Psoas muscle (tissue), 8 donors: ENCODE results near the gene TSGA10. TPM values are rescaled to one million over a fixed set of nuclear protein-coding genes. Genes with fewer than 3 reads are reported as not detected.

Source experiments
- ATAC-seq, 4 donors: fragments of 200-7000 bp; cut with Tn5 transposase; one replicate each; pipeline ENCODE4 v1.9.1; 2020; ENCODE audit warnings: moderate library complexity in 3 of 4, mild to moderate bottlenecking in 2 of 4
- DNase-seq, 2 donors: peaks; one replicate each; pipeline ENCODE4 v3.0.0-alpha.2; 2020
- H3K27ac ChIP-seq: fragments of 200-600 bp; one replicate; pipeline ENCODE4 v1.8.0; 2022
- H3K27me3 ChIP-seq, 3 donors: fragments of 200-600 bp in 1 of 3; one replicate each; pipeline versions ENCODE4 v1.6.1 to v1.8.0; 2013 to 2022; ENCODE audit warnings: low read length in 2 of 3, mild to moderate bottlenecking in 2 of 3, moderate library complexity in 1 of 3; ENCODE audit not compliant: insufficient read depth in 3 of 3
- H3K36me3 ChIP-seq, 2 donors: fragments of 200-600 bp in 1 of 2; one replicate each; pipeline versions ENCODE4 v1.6.1 to v1.8.0; 2013 to 2022; ENCODE audit warnings: low read depth in 1 of 2, mild to moderate bottlenecking in 1 of 2, moderate library complexity in 1 of 2; ENCODE audit not compliant: insufficient read depth in 1 of 2
- H3K4me1 ChIP-seq: fragments of 200-600 bp; one replicate; pipeline ENCODE4 v1.8.0; 2022
- H3K4me3 ChIP-seq: fragments of 200-600 bp; one replicate; pipeline ENCODE4 v1.8.0; 2022; ENCODE audit warnings: mild to moderate bottlenecking
- H3K9me3 ChIP-seq: fragments of 200-600 bp; one replicate; pipeline ENCODE4 v1.8.0; 2022
- CTCF ChIP-seq: fragments of 200-600 bp; IDR thresholded peaks from one replicate; pipeline ENCODE4 v1.8.0; 2022; ENCODE audit warnings: antibody characterized with exemption
- WGBS, 3 donors: extraction: QIAGEN DNeasy Blood & Tissue Kit; methylation state at CpG; one replicate each; pipeline versions ENCODE4 v1.1.6 to v1.1.7; 2013; 5-methylcytosine and 5-hydroxymethylcytosine counted together
- intact Hi-C, 2 donors: fragments of 100-400 bp; cut with DNase I; formaldehyde crosslinking; loops; one replicate each; pipeline versions ENCODE4 v1.11.0 to v1.14.2; 2022
- polyA plus RNA-seq, 3 donors: library from polyadenylated mRNA; stranded (reverse); fragments of 200-250 nt; gene quantifications; one replicate each; pipeline ENCODE4 v1.2.3, GENCODE V29; 2013
- total RNA-seq, 4 donors: library from RNA; stranded (reverse); fragmentation: NEBNext Ultra II Directional in 2 of 4; extraction: Animal tissue kit (Norgen Biotek cat#: 25700) in 2 of 4; gene quantifications; one replicate each; pipeline versions ENCODE4 v1.2.1 to v1.2.4, GENCODE V29; 2021 to 2023
- donor health status: healthy with polysubstance abuse.
- donor health status: DM: no; HTN: no; CAD: no; lungs with moderate emphysema.
- donor health status: Bipolar disorder and iron deficiency.
- donor health status: healthy.
- donor health status: DM: yes; HTN: yes; CAD: no.
- donor health status: DM: no; HTN: no; CAD: no.
- donor health status: DM: no; HTN: no; CAD: no.
- donor health status: DM: yes; HTN: yes; CAD: no.

The TSGA10 gene
- total and polyA plus RNA-seq, 7 donors, result 0.08 to 3.7 (median 1.8) TPM

DNA sequence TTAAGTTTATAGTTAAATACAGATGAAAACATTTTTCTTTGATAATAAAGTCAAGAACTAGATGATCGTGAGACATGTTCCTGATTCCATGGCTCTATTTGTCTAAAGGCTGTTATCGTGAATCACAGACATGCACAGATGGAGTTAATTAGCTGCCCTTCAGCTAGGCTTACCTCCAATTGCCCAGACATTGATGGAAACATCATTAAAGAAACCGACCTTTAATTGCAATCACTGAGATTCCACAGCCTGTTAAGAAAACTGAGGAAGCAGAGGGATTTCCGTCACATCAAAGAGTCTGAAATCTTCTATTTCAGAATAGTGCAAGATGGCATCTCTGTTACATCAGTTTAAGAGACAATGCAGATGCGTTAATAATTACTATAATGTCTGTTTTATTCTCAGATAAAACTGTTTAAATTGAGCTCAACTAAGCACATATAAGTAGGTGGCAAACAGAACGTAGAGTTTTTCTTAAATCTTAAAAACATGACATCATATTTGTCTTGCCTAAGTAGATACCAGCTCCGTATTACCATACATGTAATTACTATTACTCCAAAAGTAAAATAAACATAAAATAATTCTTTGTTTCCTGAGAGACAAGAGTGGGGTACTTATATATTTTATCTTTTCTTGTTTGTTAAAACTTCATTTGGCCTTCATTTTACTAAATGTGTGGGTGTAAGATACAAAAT, 194.8 kb downstream of the TSGA10 start:
- DNase-seq (no peak), ATAC-seq (no peak)
- H3K27ac ChIP-seq, result no peak overlapping the region
- intact Hi-C loops, result no loop called here
- H3K36me3 ChIP-seq, result no peaks in the 10 kb centered on the region
- H3K4me1 ChIP-seq, result no peaks in the 10 kb centered on the region
- H3K27me3 ChIP-seq, result no peaks in the 10 kb centered on the region
- no peak overlapping the region for H3K4me3 ChIP-seq
- 52 to 59% (median 58%) methylated on average over 7 of the region's 7 CpGs for WGBS, 3 donors
- TF ChIP-seq CTCF, result no peak
- peaks cover 7% of the 10 kb centered on the region for H3K9me3 ChIP-seq

DNA sequence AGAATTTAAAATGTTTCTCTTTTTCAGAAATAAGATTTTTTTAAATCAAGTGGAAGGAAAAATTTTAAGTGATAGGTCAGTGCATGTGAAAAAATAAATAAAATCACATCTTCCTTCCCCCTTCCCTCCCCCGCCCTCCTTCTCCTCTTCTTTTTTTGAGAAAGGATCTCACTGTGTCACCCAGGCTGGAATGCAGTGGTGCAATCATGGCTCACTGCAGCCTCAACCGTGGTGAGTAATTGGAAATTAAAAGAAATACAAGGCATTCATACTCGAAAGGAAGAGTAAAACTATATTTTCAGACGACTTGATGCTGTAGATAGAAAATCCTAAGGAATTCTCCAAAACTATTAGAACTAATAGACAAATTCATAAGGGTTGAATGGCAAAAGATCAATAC, 201.8 kb downstream of the TSGA10 start:
- intact Hi-C loops, result no loop called here
- Histone ChIP-seq H3K4me3 (no peak overlapping the region), H3K36me3 (no peaks in the 10 kb centered on the region), H3K4me1 (no peaks in the 10 kb centered on the region), H3K9me3 (no peaks in the 10 kb centered on the region), H3K27ac (no peak overlapping the region), H3K27me3 (peaks cover 0 to 14% (median under 1%) of the 10 kb centered on the region in 3 donors)
- TF ChIP-seq CTCF, result no peak
- WGBS, 3 donors, result 66 to 72% (median 70%) methylated on average over 4 of the region's 4 CpGs
- ATAC-seq, result no peak
- DNase-seq, result no peak

- WGBS, 3 donors, result 65 to 74% (median 69%) methylated on average over 5 of the region's 5 CpGs
- TF ChIP-seq CTCF, result no peak
These were observed 205.6 kb downstream of the TSGA10 start for GRCh38 chr2:98948956-98949739.

GRCh38 chr2:98947554-98947953, 207.2 kb downstream of the TSGA10 start:
- WGBS, 3 donors, result 74 to 78% (median 78%) methylated on average over 8 of the region's 8 CpGs
- Histone ChIP-seq H3K4me1 (no peaks in the 10 kb centered on the region), H3K9me3 (no peaks in the 10 kb centered on the region), H3K27ac (no peak overlapping the region), H3K27me3 (peaks cover 0 to 12% (median 2%) of the 10 kb centered on the region in 3 donors), H3K36me3 (no peaks in the 10 kb centered on the region), H3K4me3 (no peak overlapping the region)
- no peak for TF ChIP-seq CTCF
- ATAC-seq (no peak), DNase-seq (no peak)
- intact Hi-C loops, result no loop called here

More at GRCh38 chr2:98948956-98949739, 205.6 kb downstream of the TSGA10 start:
- Histone ChIP-seq H3K27ac (no peak overlapping the region), H3K36me3 (no peaks in the 10 kb centered on the region), H3K4me1 (no peaks in the 10 kb centered on the region), H3K27me3 (peaks cover 0 to 14% (median 2%) of the 10 kb centered on the region in 3 donors), H3K4me3 (no peak overlapping the region), H3K9me3 (no peaks in the 10 kb centered on the region)
- ATAC-seq, result no peak
- intact Hi-C loops, result no loop called here
- no peak for DNase-seq

Other genes starting within 250 kb of the TSGA10 start
- 1 to 10 TPM; 1.6 to 2.8 (median 2.4) TPM for gene CRACDL, start 218.7 kb downstream of the TSGA10 start, total RNA-seq
- 1 to 10 TPM in 2 of 3 donors, under 1 TPM in 1; 0.97 to 3.1 (median 1.9) TPM for gene CRACDL, start 218.7 kb downstream of the TSGA10 start, polyA plus RNA-seq
- not detected for gene C2orf15, start 13.2 kb downstream of the TSGA10 start, total RNA-seq
- under 1 TPM in 2 of 3 donors, not detected in 1; 0.05 to 0.16 TPM for gene C2orf15, start 13.2 kb downstream of the TSGA10 start, polyA plus RNA-seq
- 1 to 10 TPM; 6.7 to 8.9 (median 7.7) TPM for gene LIPT1, start within 50 bp of the TSGA10 start, total RNA-seq
- gene LIPT1, start within 50 bp of the TSGA10 start, polyA plus RNA-seq, result 10 to 100 TPM in 1 of 3 donors, 1 to 10 TPM in 2; 9.6 to 11.3 (median 9.7) TPM
- 10 to 100 TPM in 1 of 4 donors, 1 to 10 TPM in 3; 6.8 to 10.5 (median 8.6) TPM for gene MITD1, start 26.1 kb upstream of the TSGA10 start, total RNA-seq
- 10 to 100 TPM in 2 of 3 donors, 1 to 10 TPM in 1; 9.9 to 22.5 (median 19.0) TPM for gene MITD1, start 26.1 kb upstream of the TSGA10 start, polyA plus RNA-seq
- 10 to 100 TPM; 31.9 to 37.8 (median 36.7) TPM for gene MRPL30, start 26.2 kb upstream of the TSGA10 start, total RNA-seq
- gene MRPL30, start 26.2 kb upstream of the TSGA10 start, polyA plus RNA-seq, result 10 to 100 TPM; 20.3 to 44.7 (median 22.8) TPM
- not detected for gene LYG2, start 100.7 kb upstream of the TSGA10 start, total RNA-seq
- gene LYG2, start 100.7 kb upstream of the TSGA10 start, polyA plus RNA-seq, result under 1 TPM in 1 of 3 donors, not detected in 2; 0.04 TPM
- gene LYG1, start 146.3 kb upstream of the TSGA10 start, total RNA-seq, result 1 to 10 TPM in 1 of 4 donors, under 1 TPM in 3; 0.39 to 1.0 (median 0.53) TPM
- gene LYG1, start 146.3 kb upstream of the TSGA10 start, polyA plus RNA-seq, result 1 to 10 TPM; 1.4 to 3.0 (median 2.5) TPM
- 10 to 100 TPM; 13.0 to 20.3 (median 17.2) TPM for gene TXNDC9, start 181.4 kb upstream of the TSGA10 start, total RNA-seq
- gene TXNDC9, start 181.4 kb upstream of the TSGA10 start, polyA plus RNA-seq, result 10 to 100 TPM; 21.6 to 32.1 (median 28.8) TPM
- gene EIF5B, start 182.4 kb upstream of the TSGA10 start, total RNA-seq, result 10 to 100 TPM; 54.2 to 94.3 (median 75.2) TPM
- 100 to 1,000 TPM in 1 of 3 donors, 10 to 100 TPM in 2; 70.5 to 117 (median 83.1) TPM for gene EIF5B, start 182.4 kb upstream of the TSGA10 start, polyA plus RNA-seq